IPS-NIHi11 (cell line): ENCODE data around the gene KPNA6.

ENCODE experiments used
- DNase-seq: peaks from one replicate; pipeline ENCODE4 v3.0.0; 2012; ENCODE audit warnings: mixed read lengths, low spot score

The KPNA6 gene

GRCh38 chr1:32187850-32188249 lies 80.0 kb downstream of the KPNA6 start:
- DNase-seq, result no peak

DNA sequence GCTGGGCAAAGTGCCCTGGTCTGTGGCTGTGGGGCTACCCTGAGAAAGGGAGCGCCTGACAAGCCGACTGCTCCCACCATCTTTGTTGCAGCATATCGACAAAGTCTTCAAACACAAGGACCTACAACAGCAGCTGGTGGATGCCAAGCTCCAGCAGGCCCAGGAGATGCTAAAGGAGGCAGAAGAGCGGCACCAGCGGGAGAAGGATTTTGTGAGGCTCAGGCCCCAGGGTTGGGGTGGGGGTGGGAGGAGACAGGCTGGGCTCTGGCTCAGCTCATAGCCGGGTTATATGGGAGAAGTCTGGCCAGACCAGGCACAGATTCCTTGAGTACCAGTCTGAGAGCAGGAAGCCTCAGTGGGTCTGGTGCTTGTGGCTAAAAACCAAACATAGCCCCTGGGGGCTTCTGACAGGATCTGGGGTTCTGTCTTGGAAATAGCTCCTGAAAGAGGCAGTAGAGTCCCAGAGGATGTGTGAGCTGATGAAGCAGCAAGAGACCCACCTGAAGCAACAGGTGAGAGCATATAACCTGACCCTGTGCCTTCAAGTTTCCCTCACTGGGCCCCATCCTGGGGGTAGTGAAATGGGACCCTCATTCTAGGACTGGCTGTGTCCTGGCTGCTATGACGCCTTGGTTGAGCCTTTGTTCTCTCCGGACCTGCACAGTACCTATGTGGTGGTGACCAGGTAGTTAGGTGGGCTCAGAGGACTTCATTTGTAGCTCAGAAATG lies 84.5 kb downstream of the KPNA6 start:
- no peak for DNase-seq

GRCh38 chr1:32194984-32195383 lies 87.1 kb downstream of the KPNA6 start:
- DNase-seq, result no peak

DNA sequence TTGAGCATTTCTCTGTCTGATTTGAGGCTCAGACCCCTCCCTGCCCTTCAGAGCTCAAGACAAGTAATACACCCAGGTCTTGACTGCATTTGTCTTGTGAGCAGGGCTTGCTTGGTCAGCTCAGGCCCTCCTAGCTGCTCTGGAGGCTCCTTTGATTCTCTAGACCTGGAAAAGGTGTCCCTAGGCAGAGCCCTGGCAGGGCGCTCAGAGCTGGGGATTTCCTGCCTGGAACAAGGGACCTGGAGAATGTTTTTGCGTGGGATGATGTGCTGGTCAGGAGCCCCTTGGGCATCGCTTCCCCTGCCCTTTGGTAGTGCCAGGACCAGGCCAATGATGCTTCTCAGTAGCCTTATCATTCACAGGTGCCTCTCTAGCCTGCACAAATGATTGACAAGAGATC lies 87.7 kb downstream of the KPNA6 start:
- DNase-seq, result no peak

- DNase-seq, result no peak
Measured at GRCh38 chr1:32195972-32196823, 88.3 kb downstream of the KPNA6 start.

DNA sequence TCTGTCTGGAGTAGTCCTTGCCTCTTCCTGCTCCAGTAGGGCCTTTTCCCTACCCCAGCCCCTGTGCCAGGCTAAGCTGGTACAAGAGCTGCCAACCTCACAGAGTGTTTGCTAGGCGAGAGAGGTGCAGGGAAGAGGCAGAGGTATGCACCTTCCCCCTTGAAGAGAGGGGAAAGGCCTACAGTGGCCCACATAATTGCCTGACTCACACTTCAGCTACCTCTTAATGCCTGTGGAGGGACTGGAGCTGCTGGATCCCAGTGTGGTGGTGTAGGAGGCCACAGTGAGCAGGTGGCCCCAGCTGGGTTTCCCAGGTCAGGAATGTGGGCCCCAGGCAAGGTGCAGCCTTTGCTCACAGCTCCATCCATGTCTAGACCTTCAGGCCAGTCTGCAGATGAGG lies 89.2 kb downstream of the KPNA6 start:
- no peak for DNase-seq

- DNase-seq, result no peak
Measured at GRCh38 chr1:32197837-32198236, 90.0 kb downstream of the KPNA6 start.

DNA sequence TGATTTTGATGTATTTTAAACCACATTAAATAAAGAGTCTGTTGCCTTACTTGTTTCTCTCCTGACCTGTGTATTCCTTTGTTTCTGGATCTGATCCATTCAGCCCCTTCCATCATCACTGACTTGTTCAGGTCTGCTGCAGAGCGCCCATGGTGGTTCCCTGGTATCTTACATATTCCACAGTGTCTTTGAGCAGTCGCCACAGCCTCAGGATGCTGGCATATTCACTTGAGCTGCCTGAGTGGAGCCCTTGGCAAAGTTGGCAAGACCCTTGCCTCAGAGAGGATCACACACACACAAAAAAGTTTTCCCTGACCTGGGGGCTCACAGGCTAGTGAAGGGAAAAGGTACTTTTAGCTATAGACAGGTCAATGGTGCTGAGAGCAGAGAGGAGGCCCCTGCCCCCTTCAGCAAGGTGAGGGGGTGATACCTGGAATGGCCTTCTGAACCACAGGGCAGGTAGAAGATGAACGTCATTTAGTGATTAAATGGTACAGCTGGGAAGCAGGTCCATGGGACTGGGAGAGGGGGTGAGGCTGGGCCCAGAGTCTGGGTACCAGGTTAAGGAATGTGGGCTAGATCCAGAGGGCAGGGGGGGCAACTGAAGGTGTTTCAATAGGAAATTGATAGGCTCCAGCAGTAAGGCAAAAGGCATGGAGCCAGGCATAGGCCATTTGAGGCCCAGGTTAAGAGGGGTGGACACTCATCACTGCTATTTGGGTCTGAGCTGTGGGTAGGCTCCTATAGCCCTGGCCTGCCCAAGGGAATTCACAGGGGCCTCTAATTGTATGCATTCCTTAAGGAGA lies 90.6 kb downstream of the KPNA6 start:
- DNase-seq, result no peak

- no peak for DNase-seq
Measured at GRCh38 chr1:32199043-32199716, 91.3 kb downstream of the KPNA6 start.

DNA sequence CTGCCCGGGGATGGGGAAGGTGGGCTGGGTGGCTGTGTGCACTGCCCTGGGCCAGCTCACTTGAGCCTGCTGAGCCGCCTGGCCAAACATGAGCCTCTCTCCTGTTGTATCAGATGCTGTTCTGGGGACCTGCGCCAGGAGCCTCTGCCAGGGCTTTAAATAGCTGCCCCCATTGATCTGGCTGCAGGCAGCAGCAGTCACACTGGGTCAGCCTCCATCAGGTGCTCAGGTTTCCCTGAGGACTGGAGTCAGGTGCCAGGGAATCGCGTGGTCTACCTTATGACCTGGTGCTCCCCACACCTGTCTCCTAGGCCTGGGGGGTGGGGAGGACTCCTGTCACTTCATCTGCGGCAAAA lies 91.8 kb downstream of the KPNA6 start:
- DNase-seq, result peak; percentile 31

- peak; percentile 86 for DNase-seq
Measured at GRCh38 chr1:32200226-32201010, 92.6 kb downstream of the KPNA6 start, which contains the start of gene CCDC28B. Gene CCDC28B (plus strand): TSS chr1:32200595. CDS start chr1:32201936, 1,341 bp downstream.

DNA sequence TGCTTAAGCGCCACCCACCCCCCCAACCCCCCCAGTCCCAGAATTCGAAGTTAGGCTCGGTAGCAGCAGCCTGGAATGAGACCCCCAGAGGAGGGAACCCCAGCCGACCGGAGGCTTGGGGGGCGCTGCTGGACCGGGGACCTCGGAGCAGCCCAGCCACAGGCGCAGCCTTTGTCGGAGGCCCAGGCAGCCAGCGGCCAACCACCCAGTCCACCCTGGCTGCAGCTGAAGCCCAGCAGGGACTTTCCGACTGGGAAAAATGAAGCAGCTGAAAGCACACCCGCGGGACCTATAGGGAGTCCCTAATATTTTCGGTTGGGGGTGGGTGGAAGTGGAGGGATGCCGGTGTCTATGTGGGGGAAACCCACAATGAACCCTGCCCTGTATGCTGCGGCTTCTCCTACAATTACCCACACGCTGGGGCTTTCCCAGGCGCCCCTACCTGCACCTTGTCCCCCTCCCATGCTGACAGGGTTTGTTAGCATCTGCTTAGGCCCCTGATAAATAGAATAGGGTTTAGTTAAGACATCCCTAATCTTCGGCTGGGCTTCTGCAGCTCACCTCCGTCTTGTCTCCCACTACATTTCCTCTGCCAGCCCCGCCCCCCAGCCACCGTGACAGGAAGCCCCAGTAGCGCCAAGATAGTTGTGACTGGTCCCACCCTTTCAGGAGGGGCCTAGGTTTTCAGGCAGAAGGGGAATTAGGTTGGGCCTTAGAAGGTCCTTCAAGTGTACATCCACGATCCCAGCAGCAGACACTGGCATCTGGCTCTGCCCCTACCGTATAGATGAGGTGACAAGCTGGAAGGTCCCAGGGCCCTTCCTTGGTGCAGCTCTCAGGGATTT lies 93.4 kb downstream of the KPNA6 start:
- DNase-seq, result peak; percentile 70

- DNase-seq, result no peak
Measured at GRCh38 chr1:32204943-32205361, 97.1 kb downstream of the KPNA6 start.

DNA sequence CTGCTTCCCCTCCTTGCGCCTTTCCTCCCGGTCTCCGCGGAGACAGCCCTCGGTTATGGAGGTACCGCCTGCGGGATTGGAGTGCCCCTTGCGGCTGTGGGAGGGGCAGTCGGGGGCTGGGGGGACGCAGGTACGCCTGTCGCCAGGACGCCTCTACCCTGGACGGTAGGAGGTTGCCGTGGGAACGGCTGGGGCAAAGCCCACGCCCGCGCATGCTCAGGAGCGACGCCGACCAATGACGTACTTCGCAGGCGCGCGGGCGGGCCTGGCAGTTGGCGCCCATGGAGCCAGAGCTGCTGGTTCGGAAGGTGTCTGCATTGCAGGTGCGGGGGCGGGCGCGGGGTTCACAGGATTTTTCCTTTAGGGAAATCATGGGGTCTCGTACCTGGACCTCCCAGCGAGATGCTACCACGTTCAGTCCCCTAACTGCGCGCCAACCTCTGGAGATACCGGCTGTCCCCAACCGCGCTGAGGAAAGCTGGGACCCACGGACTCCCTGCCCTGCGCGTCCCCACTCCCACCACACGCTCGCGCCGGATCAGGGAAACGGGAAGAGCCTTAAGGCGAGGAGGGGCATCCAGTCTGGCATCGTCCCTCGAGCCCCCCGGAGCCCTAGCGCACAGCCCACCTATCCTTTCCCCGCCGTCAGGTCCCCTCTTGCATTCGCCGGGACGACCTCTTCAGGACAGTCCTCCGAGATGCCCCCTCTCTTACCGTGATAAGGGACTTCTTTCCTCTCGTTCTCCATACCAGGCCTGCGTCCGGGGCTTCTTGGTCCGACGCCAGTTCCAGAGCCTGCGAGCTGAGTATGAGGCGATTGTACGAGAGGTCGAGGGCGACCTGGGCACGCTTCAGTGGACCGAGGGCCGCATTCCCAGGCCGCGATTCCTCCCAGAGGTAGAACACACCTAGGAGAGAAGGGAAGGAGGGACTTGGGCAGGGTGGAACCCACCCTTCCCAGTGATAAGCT lies 97.8 kb downstream of the KPNA6 start, which contains the start of gene IQCC:
IQCC (plus strand) TSS at position 271 of the 970 bp plus-strand sequence; CDS start at position 282, 11 bp downstream.
- peak; percentile 97 for DNase-seq

DNA sequence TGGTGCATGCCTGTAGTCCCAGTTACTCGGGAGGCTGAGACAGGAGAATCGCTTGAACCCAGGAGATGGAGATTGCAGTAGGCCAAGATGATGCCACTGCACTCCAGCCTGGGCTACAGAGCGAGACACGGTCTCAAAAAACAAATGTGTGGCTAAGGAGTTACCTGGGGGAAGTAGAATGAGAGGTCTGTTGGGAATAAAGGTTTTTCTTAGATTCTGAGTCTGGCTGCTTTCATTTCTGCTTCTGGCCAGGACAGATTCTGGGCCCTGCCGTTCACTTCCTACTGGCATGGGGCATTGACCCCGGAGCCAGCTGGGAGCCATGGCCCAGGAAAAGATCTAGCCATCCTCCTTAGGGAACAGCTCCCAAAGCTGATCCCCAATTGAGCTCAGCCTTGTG lies 100.6 kb downstream of the KPNA6 start:
- DNase-seq, result no peak

DNA sequence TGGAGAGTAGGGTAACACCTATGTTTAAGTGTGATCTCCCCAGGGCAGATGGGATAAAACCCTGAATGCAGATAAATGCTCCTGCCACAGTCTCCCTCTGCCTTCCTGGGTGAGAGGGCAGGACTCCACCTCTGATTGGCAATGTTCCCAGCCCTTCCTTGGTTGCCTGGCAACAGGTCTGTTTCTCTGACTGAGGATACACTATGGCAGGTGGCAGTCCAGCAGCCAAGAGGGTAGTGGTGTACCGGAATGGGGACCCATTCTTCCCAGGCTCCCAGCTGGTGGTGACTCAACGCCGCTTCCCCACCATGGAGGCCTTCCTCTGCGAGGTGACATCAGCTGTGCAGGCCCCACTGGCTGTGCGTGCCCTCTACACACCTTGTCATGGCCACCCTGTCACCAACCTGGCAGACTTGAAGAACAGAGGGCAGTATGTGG lies 101.1 kb downstream of the KPNA6 start, which contains the start of gene DCDC2B:
DCDC2B (plus strand) TSS at position 199 of the 438 bp plus-strand sequence; CDS start at position 204, 5 bp downstream.
- peak; percentile 33 for DNase-seq

DNA sequence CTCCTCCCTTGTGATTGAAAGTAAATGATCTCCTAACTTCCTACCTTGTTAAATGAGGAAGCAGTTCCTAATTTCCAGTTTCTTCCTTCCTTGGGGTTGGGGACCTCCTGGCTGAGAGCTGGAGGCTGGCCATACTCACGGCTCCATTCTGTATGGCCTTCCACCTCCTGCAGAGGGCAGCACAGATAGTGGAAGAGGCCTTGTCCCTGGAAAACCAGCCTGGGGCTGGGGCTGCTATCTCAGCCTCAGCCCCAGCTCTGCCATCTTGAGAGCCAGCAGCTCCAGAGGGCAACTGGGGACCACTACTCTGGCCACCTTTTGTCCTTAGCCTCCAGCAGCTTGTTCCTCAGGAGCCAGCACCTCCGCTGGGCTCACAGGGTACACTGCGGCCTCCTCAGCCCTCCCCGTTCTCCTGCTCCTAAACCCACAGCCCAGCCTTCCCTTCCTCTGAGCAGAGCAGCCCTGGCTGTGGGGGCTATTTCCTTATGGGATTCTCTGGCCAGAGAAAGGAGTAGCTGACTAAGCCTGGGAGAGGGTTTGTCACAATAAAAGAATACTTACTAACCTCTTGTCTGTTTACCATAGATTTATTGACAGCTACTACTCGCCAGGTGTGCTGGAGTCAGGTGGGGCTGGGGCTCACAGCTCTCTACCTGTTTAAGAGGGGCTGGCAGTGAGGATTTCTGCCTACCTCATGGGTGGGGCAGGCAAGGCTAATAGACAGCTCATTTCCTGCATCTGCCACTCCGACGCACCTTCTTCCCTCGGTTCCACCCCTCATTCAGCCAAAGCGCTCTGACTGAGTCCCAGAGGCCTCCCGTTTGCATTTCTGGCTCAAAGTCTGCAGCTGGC lies 108.0 kb downstream of the KPNA6 start:
- DNase-seq, result peak; percentile 81

DNA sequence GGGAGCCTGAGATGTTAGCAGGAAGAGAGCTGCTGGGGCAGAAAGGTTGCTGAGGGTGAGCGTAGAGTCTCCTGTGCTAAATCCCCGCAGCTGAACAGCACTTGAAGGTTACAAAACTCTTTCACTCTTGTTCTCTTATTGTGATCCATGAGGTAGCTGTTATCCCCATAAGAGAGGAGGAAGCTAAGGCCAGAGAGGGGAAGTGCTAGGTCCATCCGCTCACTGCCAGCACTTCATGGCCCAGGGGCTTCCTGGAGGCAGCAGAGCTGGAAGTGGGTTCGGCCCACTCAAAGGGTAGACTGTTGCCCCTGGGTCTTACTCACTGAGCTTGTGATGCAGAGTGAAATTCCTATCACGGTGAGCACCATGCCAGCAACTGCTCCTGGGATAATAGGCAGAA lies 108.7 kb downstream of the KPNA6 start:
- no peak for DNase-seq
